Upper lobe of right lung (tissue), 1 donor: ENCODE measurements around the gene RPS15. TPM values are rescaled to one million over a fixed set of nuclear protein-coding genes. Genes with fewer than 3 reads are reported as not detected.

Source experiments
- ATAC-seq: fragments of 200-7000 bp; cut with Tn5 transposase; one replicate; pipeline ENCODE4 v1.9.1; 2020; ENCODE audit warnings: mild to moderate bottlenecking, moderate library complexity
- DNase-seq: peaks from one replicate; pipeline ENCODE4 v3.0.0-alpha.2; 2020
- H3K27ac ChIP-seq: fragments of 200-600 bp; one replicate; pipeline ENCODE4 v1.8.0; 2022
- H3K27me3 ChIP-seq: fragments of 200-600 bp; one replicate; pipeline ENCODE4 v1.8.0; 2022; ENCODE audit warnings: mild to moderate bottlenecking
- H3K36me3 ChIP-seq: fragments of 200-600 bp; one replicate; pipeline ENCODE4 v1.8.0; 2022
- H3K4me1 ChIP-seq: fragments of 200-600 bp; one replicate; pipeline ENCODE4 v1.8.0; 2022
- H3K4me3 ChIP-seq: fragments of 200-600 bp; one replicate; pipeline ENCODE4 v1.8.0; 2022; ENCODE audit warnings: mild to moderate bottlenecking
- H3K9me3 ChIP-seq: fragments of 200-600 bp; one replicate; pipeline ENCODE4 v1.8.0; 2022
- CTCF ChIP-seq: fragments of 200-600 bp; IDR thresholded peaks from one replicate; pipeline ENCODE4 v1.8.0; 2022; ENCODE audit warnings: antibody characterized with exemption
- intact Hi-C: fragments of 100-400 bp; cut with DNase I; formaldehyde crosslinking; loops from one replicate; pipeline ENCODE4 v1.11.0; 2022
- total RNA-seq: library from RNA; stranded (reverse); fragmentation: NEBNext Ultra II Directional; extraction: Animal tissue kit (Norgen Biotek cat#: 25700); gene quantifications from one replicate; pipeline ENCODE4 v1.2.1, GENCODE V29; 2021
- donor health status: DM: no; HTN: yes; CAD: no; lungs with severe emphysema.

The RPS15 gene
- total RNA-seq, 1 donor from 2014 or later: 841 TPM

- no peak for DNase-seq
- H3K27ac ChIP-seq: no peak overlapping the region
- no peak for ATAC-seq
- H3K4me1 ChIP-seq: peaks cover 17% of the 10 kb centered on the region
- H3K4me3 ChIP-seq: no peak overlapping the region
- H3K36me3 ChIP-seq: peaks cover 11% of the 10 kb centered on the region
- H3K9me3 ChIP-seq: no peaks in the 10 kb centered on the region
- no peak for TF ChIP-seq CTCF
- intact Hi-C loops: no loop called here
- H3K27me3 ChIP-seq: peaks cover 67% of the 10 kb centered on the region
Observed at GRCh38 chr19:1446713-1447481, 8.7 kb downstream of the RPS15 start.

GRCh38 chr19:1447504-1447903, 9.3 kb downstream of the RPS15 start:
- DNase-seq: no peak
- peaks cover 73% of the 10 kb centered on the region for H3K27me3 ChIP-seq
- intact Hi-C loops: no loop called here

GRCh38 chr19:1447944-1448343, 9.7 kb downstream of the RPS15 start:
- peaks cover 77% of the 10 kb centered on the region for H3K27me3 ChIP-seq
- peaks cover 17% of the 10 kb centered on the region for H3K4me1 ChIP-seq
- no peak overlapping the region for H3K27ac ChIP-seq
- ATAC-seq (no peak), DNase-seq (no peak)
- H3K4me3 ChIP-seq: no peak overlapping the region
- intact Hi-C loops: no loop called here
- TF ChIP-seq CTCF: no peak
- peaks cover under 1% of the 10 kb centered on the region for H3K36me3 ChIP-seq
- no peaks in the 10 kb centered on the region for H3K9me3 ChIP-seq

More at GRCh38 chr19:1447504-1447903, 9.3 kb downstream of the RPS15 start:
- H3K36me3 ChIP-seq: peaks cover 5% of the 10 kb centered on the region
- H3K9me3 ChIP-seq: no peaks in the 10 kb centered on the region
- no peak overlapping the region for H3K27ac ChIP-seq
- no peak for ATAC-seq
- TF ChIP-seq CTCF: no peak
- no peak overlapping the region for H3K4me3 ChIP-seq
- H3K4me1 ChIP-seq: peaks cover 17% of the 10 kb centered on the region

- ATAC-seq: no peak
- intact Hi-C loops: no loop called here
- Histone ChIP-seq H3K4me1 (peaks cover 14% of the 10 kb centered on the region), H3K4me3 (no peak within 1 kb of the TSS), H3K27ac (no peak within 1 kb of the TSS), H3K36me3 (no peaks in the 10 kb centered on the region), H3K9me3 (no peaks in the 10 kb centered on the region), H3K27me3 (peaks cover 96% of the 10 kb centered on the region)
- no peak for TF ChIP-seq CTCF
- no peak for DNase-seq
Observed at GRCh38 chr19:1449467-1450442, 11.6 kb downstream of the RPS15 start, which contains the start of gene APC2. APC2 (plus strand) TSS chr19:1450121; CDS start chr19:1453002, 2,881 bp downstream.

- Histone ChIP-seq H3K36me3 (no peaks in the 10 kb centered on the region), H3K4me1 (peaks cover 14% of the 10 kb centered on the region), H3K27me3 (peaks cover 98% of the 10 kb centered on the region), H3K4me3 (no peak overlapping the region), H3K9me3 (no peaks in the 10 kb centered on the region), H3K27ac (no peak overlapping the region)
- intact Hi-C loops: no loop called here
- DNase-seq (no peak), ATAC-seq (no peak)
- no peak for TF ChIP-seq CTCF
Observed at GRCh38 chr19:1450735-1451731, 12.8 kb downstream of the RPS15 start.
